Measurements from ENCODE around the gene BCAM.

- no peak for TF ChIP-seq REST (IDR thresholded peaks at IDR 0.05)
- TF ChIP-seq, protein P1, sequence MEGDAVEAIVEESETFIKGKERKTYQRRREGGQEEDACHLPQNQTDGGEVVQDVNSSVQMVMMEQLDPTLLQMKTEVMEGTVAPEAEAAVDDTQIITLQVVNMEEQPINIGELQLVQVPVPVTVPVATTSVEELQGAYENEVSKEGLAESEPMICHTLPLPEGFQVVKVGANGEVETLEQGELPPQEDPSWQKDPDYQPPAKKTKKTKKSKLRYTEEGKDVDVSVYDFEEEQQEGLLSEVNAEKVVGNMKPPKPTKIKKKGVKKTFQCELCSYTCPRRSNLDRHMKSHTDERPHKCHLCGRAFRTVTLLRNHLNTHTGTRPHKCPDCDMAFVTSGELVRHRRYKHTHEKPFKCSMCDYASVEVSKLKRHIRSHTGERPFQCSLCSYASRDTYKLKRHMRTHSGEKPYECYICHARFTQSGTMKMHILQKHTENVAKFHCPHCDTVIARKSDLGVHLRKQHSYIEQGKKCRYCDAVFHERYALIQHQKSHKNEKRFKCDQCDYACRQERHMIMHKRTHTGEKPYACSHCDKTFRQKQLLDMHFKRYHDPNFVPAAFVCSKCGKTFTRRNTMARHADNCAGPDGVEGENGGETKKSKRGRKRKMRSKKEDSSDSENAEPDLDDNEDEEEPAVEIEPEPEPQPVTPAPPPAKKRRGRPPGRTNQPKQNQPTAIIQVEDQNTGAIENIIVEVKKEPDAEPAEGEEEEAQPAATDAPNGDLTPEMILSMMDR (IDR thresholded peaks at IDR 0.05), result no peak
- no peak for TF ChIP-seq HEYL (CRISPR knock-in tag; IDR thresholded peaks at IDR 0.05)
- no peak for TF ChIP-seq NR3C1 (IDR thresholded peaks at IDR 0.05)
- no peak for TF ChIP-seq HDAC2 (IDR thresholded peaks at IDR 0.05)
- no peak for TF ChIP-seq TP53 (CRISPR knock-in tag; IDR thresholded peaks at IDR 0.05)
- TF ChIP-seq RARB (CRISPR knock-in tag; IDR thresholded peaks at IDR 0.05), result no peak
- no peak for TF ChIP-seq ELK1 (IDR thresholded peaks at IDR 0.05; ENCODE audit: low read depth, low read length)
- TF ChIP-seq, protein P2, sequence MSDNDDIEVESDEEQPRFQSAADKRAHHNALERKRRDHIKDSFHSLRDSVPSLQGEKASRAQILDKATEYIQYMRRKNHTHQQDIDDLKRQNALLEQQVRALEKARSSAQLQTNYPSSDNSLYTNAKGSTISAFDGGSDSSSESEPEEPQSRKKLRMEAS (IDR thresholded peaks at IDR 0.05), result no peak
- no peak for TF ChIP-seq FOXS1 (CRISPR knock-in tag; IDR thresholded peaks at IDR 0.05)
- no peak for TF ChIP-seq POLR2A (IDR thresholded peaks at IDR 0.05; ENCODE audit: low read length)
These were observed 55.1 kb downstream of the BCAM start for GRCh38 chr19:44863990-44864389.
